DND-41 (cell line): Measurements from ENCODE around the gene INF2.

Source experiments
- ATAC-seq: fragments of 200-7000 bp; cut with Tn5 transposase; 3 replicates; pipeline ENCODE4 v1.9.1; 2021; ENCODE audit warnings: low read depth; ENCODE audit not compliant: insufficient read depth
- DNase-seq: peaks from one replicate; pipeline ENCODE4 v3.0.0-alpha.2; 2020
- H2AFZ ChIP-seq: 2 replicates; pipeline ENCODE4 v1.6.0; 2012; ENCODE audit warnings: low read depth, low read length
- H3K27ac ChIP-seq: 2 replicates; pipeline ENCODE4 v1.5.1; 2012; ENCODE audit warnings: low read length, inconsistent platforms
- H3K27me3 ChIP-seq: fragments of 200-600 bp; sonication (generic); 2 replicates; pipeline ENCODE4 v1.6.0; 2012; ENCODE audit warnings: low read length, mild to moderate bottlenecking, inconsistent platforms; ENCODE audit not compliant: insufficient read depth, poor library complexity
- H3K36me3 ChIP-seq: 2 replicates; pipeline ENCODE4 v1.5.1; 2012; ENCODE audit warnings: low read length, inconsistent platforms; ENCODE audit not compliant: insufficient read depth
- H3K4me1 ChIP-seq: 2 replicates; pipeline ENCODE4 v1.5.1; 2012; ENCODE audit warnings: mild to moderate bottlenecking, low read length; ENCODE audit not compliant: insufficient read depth
- H3K4me2 ChIP-seq: 2 replicates; pipeline ENCODE4 v1.6.0; 2012; ENCODE audit warnings: mild to moderate bottlenecking, moderate library complexity, low read length, inconsistent platforms; ENCODE audit not compliant: insufficient read depth
- H3K4me3 ChIP-seq, 2 experiments: fragments of 200-600 bp in 1 of 2; shearing (Covaris generic) in 1 of 2; 2 replicates each; pipeline ENCODE4 v1.5.1; 2012 to 2016; ENCODE audit warnings: inconsistent platforms in 2 of 2, low read length in 2 of 2, mild to moderate bottlenecking in 2 of 2, low read depth in 1 of 2, moderate library complexity in 1 of 2
- H3K79me2 ChIP-seq: 2 replicates; pipeline ENCODE4 v1.6.0; 2012; ENCODE audit warnings: low read length, inconsistent platforms; ENCODE audit not compliant: insufficient read depth
- H3K9ac ChIP-seq: 2 replicates; pipeline ENCODE4 v1.6.0; 2012; ENCODE audit warnings: low read depth, mild to moderate bottlenecking, inconsistent platforms, low read length, moderate library complexity
- H3K9me3 ChIP-seq: 2 replicates; pipeline ENCODE4 v1.5.1; 2012; ENCODE audit warnings: low read length, moderate library complexity, mild to moderate bottlenecking, inconsistent platforms; ENCODE audit not compliant: insufficient read depth, severe bottlenecking
- H4K20me1 ChIP-seq: 2 replicates; pipeline ENCODE4 v1.6.0; 2012; ENCODE audit warnings: low read length; ENCODE audit not compliant: insufficient read depth
- CTCF ChIP-seq: IDR thresholded peaks from 2 replicates; pipeline ENCODE4 v1.5.1; 2012; ENCODE audit warnings: borderline replicate concordance, low read length, moderate library complexity, mild to moderate bottlenecking; ENCODE audit not compliant: poor library complexity, severe bottlenecking; ENCODE audit errors: extremely low read depth
- EZH2 ChIP-seq: IDR thresholded peaks from 3 replicates; pipeline ENCODE4 v1.6.1; 2012; ENCODE audit warnings: borderline replicate concordance, low read depth, mild to moderate bottlenecking, moderate library complexity, low read length, inconsistent platforms; ENCODE audit not compliant: severe bottlenecking

The INF2 gene

GRCh38 chr14:104650057-104650980 is 39.1 kb upstream of the INF2 start:
- DNase-seq (peak; percentile 74), ATAC-seq (peak; percentile 94)
- H3K36me3 ChIP-seq, result no peaks in the 10 kb centered on the region
- peak overlapping the region; percentile 50 for H3K4me2 ChIP-seq
- peak overlapping the region; percentile 60 for H2AFZ ChIP-seq
- peak overlapping the region in 1 of 2 experiments; percentile 36; a peak in 2 of 4 replicates for H3K4me3 ChIP-seq
- 0 out of 2 replicates have a peak overlapping the region, but pooled peaks have one; percentile 11 for H3K9ac ChIP-seq
- peaks cover 8% of the 10 kb centered on the region for H3K4me1 ChIP-seq
- H3K27me3 ChIP-seq, result peaks cover 5% of the 10 kb centered on the region
- H3K9me3 ChIP-seq, result peaks cover 23% of the 10 kb centered on the region
- no peak overlapping the region for H3K27ac ChIP-seq
- TF ChIP-seq CTCF, result peak; percentile 100
- no peak for TF ChIP-seq EZH2
- no peaks in the 10 kb centered on the region for H4K20me1 ChIP-seq
- H3K79me2 ChIP-seq, result no peaks in the 10 kb centered on the region

- no peaks in the 10 kb centered on the region for H3K79me2 ChIP-seq
- no peak overlapping the region for H3K27ac ChIP-seq
- no peak overlapping the region for H2AFZ ChIP-seq
- ATAC-seq (no peak), DNase-seq (no peak)
- H4K20me1 ChIP-seq, result no peaks in the 10 kb centered on the region
- H3K9ac ChIP-seq, result no peak overlapping the region
- TF ChIP-seq CTCF, result no peak
- TF ChIP-seq EZH2, result no peak
- peaks cover 23% of the 10 kb centered on the region for H3K9me3 ChIP-seq
- H3K4me3 ChIP-seq, result no peak overlapping the region
- H3K4me2 ChIP-seq, result no peak overlapping the region
- H3K4me1 ChIP-seq, result peaks cover 8% of the 10 kb centered on the region
- H3K36me3 ChIP-seq, result no peaks in the 10 kb centered on the region
- H3K27me3 ChIP-seq, result peaks cover 5% of the 10 kb centered on the region
Measured at GRCh38 chr14:104650981-104651875, 38.2 kb upstream of the INF2 start.

- H2AFZ ChIP-seq, result no peak overlapping the region
- H3K9me3 ChIP-seq, result peaks cover 23% of the 10 kb centered on the region
- DNase-seq (no peak), ATAC-seq (no peak)
- H3K27ac ChIP-seq, result no peak overlapping the region
- H3K4me1 ChIP-seq, result peaks cover 8% of the 10 kb centered on the region
- TF ChIP-seq CTCF, result no peak
- no peak for TF ChIP-seq EZH2
- peaks cover 5% of the 10 kb centered on the region for H3K27me3 ChIP-seq
- no peak overlapping the region for H3K9ac ChIP-seq
- H3K4me3 ChIP-seq, result no peak overlapping the region; a peak in 1 of 4 replicates
- no peaks in the 10 kb centered on the region for H3K36me3 ChIP-seq
- H3K79me2 ChIP-seq, result no peaks in the 10 kb centered on the region
- no peaks in the 10 kb centered on the region for H4K20me1 ChIP-seq
- no peak overlapping the region for H3K4me2 ChIP-seq
Measured at GRCh38 chr14:104651876-104652260, 37.5 kb upstream of the INF2 start.
